HG02610 (cell line): ENCODE measurements around the gene SIL1.

Source experiments
- ATAC-seq: cut with Tn5 transposase; IDR thresholded peaks from one replicate; pipeline ENCODE4 v1.9.1; 2021; ENCODE audit warnings: mild to moderate bottlenecking, moderate library complexity; ENCODE audit not compliant: unreplicated experiment

SIL1 gene

DNA sequence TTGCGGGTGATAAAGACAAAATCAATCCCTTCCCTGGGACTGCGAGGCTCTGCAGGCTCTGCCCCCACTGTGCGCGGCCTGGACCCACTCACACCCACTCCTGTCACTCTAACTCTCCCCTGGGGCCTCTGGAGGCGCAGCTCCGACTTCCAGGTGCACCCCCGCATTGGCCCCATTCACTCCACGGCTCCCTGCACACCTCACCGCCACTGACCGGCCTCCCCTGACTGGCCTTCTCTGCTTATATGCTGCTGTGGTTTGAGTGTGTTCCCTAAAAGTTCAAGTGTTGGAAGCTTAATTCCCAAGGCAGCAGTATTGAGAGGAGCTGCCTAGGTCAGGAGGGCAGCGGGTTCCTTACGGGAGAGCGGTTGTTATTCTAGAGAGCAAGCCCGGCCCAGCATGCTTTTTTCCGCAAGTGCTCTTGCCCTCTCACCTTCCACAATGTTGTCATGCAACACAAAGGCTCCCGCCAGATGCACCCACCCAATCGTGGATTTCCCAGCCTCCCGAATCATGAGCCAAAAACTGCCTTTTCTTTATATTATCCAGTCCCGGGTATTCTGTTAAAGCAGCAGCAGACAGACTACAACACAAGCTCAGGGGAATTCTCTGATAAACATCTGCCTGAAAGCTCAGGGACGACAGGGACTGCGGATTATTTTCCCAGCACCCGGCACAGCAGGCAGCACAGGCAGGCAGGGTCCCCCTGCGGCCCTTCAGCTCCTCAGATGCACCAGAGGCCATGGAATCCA, 249.5 kb downstream of the SIL1 start:
- ATAC-seq = no peak

DNA sequence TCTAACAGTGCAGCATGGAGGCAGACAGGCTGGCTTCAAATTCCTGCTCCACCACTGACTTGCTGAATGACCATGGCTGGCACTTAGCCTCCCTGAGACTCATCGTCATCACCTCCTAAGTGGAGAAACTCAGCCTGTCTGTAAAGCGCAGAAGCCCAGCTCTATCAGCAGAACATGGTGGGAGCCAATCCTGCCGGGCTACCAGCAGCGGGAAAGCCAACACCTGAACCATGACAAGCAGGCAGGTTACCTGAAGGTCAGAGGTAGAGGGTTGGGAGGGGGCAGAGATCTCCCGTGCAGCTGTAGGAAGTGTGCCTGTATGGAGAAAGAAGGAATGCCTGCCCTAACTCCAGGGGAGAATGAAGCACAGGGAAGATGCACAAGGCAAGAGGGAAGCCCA, 250.4 kb downstream of the SIL1 start:
- no peak for ATAC-seq

DNA sequence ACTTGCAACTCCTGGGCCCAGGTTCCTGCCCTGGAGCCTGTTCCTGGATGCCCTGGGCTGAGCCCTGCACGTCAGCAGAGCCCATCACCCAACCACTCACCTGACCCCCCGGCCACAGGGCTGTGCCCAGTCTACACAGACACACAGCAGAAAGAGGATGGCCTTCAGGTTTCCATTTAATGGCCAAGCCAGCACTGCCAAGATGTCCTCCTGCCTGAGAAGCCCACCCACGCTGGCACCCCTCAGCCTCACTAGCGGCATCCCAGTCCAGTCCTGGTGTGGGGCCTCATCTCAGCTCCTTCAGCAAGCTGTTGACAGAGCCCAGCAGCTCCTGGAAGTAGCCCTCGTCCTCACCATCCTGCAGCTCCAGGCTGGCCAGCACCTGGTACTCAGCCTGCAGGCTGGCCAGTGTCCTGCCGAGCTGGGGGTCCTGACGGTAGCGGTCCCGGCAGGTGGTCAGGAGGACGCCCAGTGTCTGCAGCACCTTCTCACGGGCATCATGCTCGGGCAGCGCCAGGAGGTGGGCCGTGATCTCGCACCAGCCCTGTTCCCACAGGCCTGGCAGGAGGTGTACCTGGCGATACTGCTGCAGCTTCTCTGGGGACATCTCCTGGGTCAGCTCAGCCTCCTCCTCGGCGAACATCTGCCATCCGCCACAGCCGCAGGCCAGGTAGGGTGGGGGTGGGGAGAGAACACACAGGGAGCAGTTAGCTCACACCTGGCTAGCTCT, 251.2 kb downstream of the SIL1 start:
- no peak for ATAC-seq

- no peak for ATAC-seq
These were observed 251.9 kb downstream of the SIL1 start for GRCh38 chr5:138946241-138946623.

GRCh38 chr5:138945421-138946240, 252.5 kb downstream of the SIL1 start:
- no peak for ATAC-seq

DNA sequence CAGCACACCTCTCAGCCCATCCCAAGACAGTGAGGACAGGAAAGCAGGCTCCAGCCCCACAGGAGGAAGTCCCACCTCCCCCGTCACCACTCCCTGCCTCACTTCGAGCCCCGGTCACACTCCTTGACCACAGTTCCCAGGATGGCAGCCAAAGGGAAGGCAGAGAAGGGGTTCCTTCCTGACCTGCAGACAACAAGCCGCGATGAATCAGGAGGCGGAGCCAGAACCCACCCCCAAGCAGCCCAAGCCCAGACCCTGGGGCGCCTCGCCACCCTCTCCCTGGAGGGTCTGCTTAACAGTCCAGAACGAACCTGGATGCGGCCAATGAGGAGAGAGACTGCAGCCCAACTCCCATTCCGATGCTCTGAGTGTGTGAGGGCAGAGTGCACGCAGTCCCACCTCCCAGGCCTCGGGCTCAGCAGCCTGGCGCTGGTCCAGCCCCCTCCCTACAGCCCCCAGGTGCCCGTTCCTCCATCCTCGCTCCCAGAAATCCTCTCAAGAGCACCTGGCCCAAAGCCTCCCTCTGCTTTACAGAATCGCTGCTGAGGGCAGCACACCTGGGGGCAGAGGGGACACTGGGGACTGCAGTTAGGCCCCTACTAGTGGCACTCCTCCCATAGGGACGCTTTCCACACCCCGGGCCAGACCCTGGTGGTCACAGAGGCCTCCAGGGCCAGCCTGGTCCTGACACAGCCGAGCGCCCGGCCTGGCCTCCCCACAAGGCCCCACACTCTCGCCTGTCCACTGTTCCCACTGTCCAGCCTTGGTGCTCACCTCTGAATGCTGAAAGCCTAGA, 253.4 kb downstream of the SIL1 start:
- no peak for ATAC-seq

DNA sequence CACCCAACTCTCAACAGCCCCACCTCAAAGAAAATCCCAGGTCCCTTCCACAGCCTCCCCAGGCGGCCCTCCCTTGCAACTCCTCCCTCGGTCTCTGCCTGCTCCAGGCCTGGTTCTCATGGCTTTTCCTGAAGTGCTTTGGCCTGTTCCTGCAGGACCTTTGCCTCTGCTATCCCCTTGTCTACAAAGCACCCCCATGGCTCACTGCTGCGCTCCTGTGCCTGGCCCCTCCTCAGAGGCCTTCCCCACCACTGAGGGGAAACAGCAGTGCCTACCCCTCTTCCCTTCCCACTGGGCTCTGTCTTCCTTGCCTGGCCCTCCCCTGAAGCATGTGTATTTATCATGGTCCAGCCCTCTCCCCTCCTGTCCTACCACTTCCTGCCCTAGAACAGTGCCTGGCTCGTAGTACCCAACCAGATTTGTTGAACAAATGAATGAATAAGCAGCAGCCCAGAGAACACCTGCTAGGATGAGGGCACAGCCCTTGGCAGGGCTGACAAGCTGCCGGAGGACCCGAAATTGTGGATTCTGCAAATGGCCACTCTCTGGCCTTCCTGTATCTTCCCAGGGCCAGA, 254.5 kb downstream of the SIL1 start:
- ATAC-seq = no peak

- no peak for ATAC-seq
These were observed 255.3 kb downstream of the SIL1 start for GRCh38 chr5:138942861-138943260.

DNA sequence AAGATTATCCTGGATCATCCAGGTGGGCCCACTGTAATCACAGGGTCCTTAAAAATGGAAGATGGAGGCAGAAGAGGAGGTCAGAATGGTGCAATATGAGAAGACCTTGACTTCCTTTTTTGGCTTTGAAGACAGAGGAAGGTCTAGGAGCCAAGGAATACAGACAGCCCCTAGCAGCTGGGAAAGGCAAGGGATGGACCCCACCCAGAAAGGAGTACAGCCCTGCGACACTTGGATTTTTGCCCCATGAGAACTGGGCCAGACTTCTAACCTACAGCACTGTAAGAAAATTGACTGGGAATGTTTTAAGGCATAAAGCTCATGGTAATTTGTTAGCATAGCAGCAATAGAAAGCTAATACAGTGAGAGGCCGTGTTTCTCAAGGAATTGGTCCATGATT, 256.1 kb downstream of the SIL1 start:
- no peak for ATAC-seq

- no peak for ATAC-seq
These were observed 259.6 kb downstream of the SIL1 start for GRCh38 chr5:138938526-138938925.

- no peak for ATAC-seq
These were observed 260.5 kb downstream of the SIL1 start for GRCh38 chr5:138937392-138938387.

DNA sequence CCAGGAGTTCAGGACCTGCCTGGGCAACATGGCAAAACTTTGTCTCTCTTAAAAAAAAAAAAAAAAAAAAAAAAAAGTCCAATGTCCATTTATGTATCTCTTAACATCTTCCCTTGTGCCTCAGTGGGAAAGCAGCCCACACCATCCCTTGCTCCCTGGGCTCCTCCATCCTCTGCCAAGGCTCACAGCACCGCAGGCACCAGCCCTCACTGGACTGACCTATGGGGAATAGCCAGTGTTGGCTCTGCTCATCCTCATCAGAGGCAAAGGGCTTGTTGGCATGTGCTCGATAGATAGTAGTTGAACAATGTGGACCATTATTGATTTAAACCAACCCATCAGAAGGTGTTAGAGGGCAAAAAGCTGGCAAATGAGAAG, 261.2 kb downstream of the SIL1 start:
- no peak for ATAC-seq

- ATAC-seq = no peak
These were observed 261.8 kb downstream of the SIL1 start for GRCh38 chr5:138936225-138936967.

- ATAC-seq = no peak
These were observed 262.7 kb downstream of the SIL1 start for GRCh38 chr5:138935466-138935865.

GRCh38 chr5:138934971-138935370, 263.2 kb downstream of the SIL1 start:
- ATAC-seq = no peak

- ATAC-seq = no peak
These were observed 264.5 kb downstream of the SIL1 start for GRCh38 chr5:138933522-138934290.

DNA sequence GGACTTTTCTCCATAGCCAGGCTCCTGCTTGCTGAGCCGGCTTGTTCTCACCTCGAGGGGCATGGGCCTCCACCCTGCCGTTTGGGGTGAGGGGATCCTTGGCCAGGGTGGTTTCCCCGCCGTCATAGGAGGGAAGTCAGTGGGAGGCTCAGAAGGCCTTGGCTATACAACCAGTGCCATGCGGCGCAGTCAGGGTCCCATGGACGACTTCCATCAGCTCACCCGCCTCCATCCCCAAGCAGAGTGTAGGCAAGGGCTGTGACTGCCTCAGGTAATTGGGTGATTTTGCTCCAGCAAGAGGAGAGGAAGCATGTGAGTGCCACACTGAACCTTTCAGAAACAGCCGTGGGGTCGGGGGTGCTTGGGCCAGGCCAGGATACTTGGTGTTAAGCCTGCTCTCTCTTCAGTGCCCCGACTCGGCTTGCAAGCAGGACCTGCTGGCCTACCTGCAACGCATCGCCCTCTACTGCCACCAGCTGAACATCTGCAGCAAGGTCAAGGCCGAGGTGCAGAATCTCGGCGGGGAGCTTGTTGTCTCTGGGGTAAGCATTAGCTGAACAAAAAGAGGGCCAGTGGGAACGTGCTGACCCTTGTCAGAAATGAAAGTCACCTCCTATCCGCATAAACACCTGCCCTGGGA, 265.9 kb downstream of the SIL1 start:
- ATAC-seq = no peak
